ENCODE data around the gene RCCD1. TPM values are rescaled to one million over a fixed set of nuclear protein-coding genes. Genes with fewer than 3 reads are reported as not detected.

The RCCD1 gene
- total RNA-seq, 4 donors from 2014 or later, result 1.4 to 4.8 (median 4.4) TPM

DNA sequence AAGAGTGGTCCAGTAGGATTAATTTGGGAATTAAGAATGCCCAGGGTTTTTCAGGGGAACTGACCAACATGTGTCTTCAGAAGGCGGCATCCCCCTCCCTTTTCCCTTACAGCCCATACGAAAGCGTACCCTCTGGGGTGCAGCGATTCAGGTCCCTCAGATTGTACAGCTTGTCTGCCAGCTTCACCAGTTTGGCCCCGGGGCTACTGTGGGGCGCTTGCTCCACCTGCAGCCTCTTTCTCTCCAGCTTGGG is 23.2 kb upstream of the RCCD1 start:
- no peaks in the 10 kb centered on the region for H3K27me3 ChIP-seq
- no peak for DNase-seq
- peak overlapping the region; percentile 66 to 92 (median 87) for H3K4me3 ChIP-seq
- peak overlapping the region; percentile 84 to 95 (median 89) for H3K27ac ChIP-seq
- H3K9me3 ChIP-seq, result no peaks in the 10 kb centered on the region
- TF ChIP-seq, protein P1, sequence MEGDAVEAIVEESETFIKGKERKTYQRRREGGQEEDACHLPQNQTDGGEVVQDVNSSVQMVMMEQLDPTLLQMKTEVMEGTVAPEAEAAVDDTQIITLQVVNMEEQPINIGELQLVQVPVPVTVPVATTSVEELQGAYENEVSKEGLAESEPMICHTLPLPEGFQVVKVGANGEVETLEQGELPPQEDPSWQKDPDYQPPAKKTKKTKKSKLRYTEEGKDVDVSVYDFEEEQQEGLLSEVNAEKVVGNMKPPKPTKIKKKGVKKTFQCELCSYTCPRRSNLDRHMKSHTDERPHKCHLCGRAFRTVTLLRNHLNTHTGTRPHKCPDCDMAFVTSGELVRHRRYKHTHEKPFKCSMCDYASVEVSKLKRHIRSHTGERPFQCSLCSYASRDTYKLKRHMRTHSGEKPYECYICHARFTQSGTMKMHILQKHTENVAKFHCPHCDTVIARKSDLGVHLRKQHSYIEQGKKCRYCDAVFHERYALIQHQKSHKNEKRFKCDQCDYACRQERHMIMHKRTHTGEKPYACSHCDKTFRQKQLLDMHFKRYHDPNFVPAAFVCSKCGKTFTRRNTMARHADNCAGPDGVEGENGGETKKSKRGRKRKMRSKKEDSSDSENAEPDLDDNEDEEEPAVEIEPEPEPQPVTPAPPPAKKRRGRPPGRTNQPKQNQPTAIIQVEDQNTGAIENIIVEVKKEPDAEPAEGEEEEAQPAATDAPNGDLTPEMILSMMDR (IDR thresholded peaks at IDR 0.05 in 4 of 5, conservative IDR thresholded peaks at IDR 0.05 in 1 of 5), result peak in 1 of 5 experiments; percentile 9
- TF ChIP-seq POLR2A (IDR thresholded peaks at IDR 0.05), result peak in 1 of 2 donors; percentile 4
- peaks cover 47 to 48% of the 10 kb centered on the region in 2 donors for H3K4me1 ChIP-seq
- intact Hi-C loops (cut with DNase I; ENCODE audit: low total_unique reads) (loop anchor here (5.0 kb wide), 1 partner anchor 214 kb away; the partner anchor contains the start of gene BLM), in situ Hi-C loops (cut with MboI; ENCODE audit: low sequenced_read_pairs in 4 of 4) (no loop called here)
- ATAC-seq, result no peak
- H3K36me3 ChIP-seq, result no peaks in the 10 kb centered on the region

DNA sequence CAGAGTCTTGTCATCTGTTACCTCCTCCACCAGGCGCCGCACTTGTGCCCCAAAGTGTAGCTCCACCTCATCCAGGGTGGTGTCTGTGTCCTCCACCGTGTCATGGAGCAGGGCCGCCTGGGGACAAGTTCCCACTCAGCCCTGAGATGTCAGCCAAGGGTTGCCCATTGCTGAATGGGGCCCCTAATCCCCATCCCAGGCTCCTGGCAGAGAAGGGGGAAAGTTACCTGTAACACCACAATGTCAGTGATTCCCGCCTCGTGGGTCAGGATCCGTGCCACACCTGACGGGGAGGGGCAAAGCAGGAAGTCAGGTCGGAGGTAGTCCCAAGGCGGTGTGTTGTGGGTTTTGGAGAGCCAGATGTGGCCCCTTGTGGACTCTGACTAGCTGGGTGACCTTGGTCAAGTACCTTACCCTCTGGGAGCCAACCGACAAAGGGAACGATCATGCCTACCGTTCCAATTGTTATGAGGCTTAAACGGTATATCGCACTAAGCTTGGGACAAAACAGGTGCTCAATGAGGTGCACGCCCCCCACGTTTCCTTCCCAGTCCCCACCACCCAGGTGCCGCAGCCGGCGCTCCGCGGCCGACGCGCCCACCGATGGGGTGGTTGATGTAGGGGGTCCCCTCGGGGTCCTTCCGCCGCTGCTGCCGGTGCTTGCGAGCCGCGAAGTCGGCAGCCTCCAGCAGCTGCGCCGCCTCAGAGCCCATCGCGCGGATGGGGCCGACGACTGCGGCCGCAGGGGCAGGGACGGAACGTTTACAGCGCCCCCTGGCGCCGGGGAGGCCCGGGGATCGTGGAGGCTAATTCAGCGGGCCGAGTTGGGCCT is 22.6 kb upstream of the RCCD1 start, which contains the start of gene HDDC3:
Gene HDDC3 (minus strand): TSS at position 722 of the 832 bp plus-strand sequence. CDS start 9 bp downstream, at position 713.
- Histone ChIP-seq H3K27me3 (no peaks in the 10 kb centered on the region), H3K9me3 (no peaks in the 10 kb centered on the region), H3K27ac (peak within 1 kb of the TSS; percentile 84 to 95 (median 89)), H3K36me3 (peaks cover 0 to 5% of the 10 kb centered on the region in 2 donors), H3K4me1 (peaks cover 47 to 48% of the 10 kb centered on the region in 2 donors), H3K4me3 (peak within 1 kb of the TSS; percentile 66 to 92 (median 87))
- DNase-seq (peak; percentile 72 to 86), ATAC-seq (peak; percentile 49 to 65)
- peak; percentile 34 to 69 for TF ChIP-seq POLR2A (IDR thresholded peaks at IDR 0.05)
- TF ChIP-seq, protein P1 (IDR thresholded peaks at IDR 0.05 in 4 of 5, conservative IDR thresholded peaks at IDR 0.05 in 1 of 5), result peak; percentile 91 to 95 (median 92)
- in situ Hi-C loops (cut with MboI; ENCODE audit: low sequenced_read_pairs in 4 of 4) (no loop called here), intact Hi-C loops (cut with DNase I; ENCODE audit: low total_unique reads) (loop anchor here (1.0 to 5.0 kb wide), 3 partner anchors 30 to 215 kb away; partner anchors contain the start of genes BLM and PRC1)

DNA sequence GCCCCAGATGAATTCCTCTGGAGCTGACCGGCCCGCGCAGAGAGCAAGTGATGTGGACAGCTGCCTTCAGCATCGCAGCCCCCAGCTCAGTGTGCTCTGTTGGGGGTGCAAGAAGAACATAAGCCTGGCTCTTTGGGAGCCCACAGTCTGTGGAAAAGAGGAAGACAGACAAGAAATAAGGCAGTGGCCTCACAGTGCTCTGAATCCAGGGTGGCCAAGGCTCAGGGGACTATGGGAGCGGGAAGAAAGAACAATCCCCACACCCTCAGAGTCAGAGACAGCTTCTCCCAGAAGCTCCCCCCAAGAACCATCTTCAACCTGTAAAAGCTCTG is 22.1 kb upstream of the RCCD1 start:
- DNase-seq (no peak), ATAC-seq (no peak)
- TF ChIP-seq POLR2A (IDR thresholded peaks at IDR 0.05), result no peak
- TF ChIP-seq, protein P1 (IDR thresholded peaks at IDR 0.05 in 4 of 5, conservative IDR thresholded peaks at IDR 0.05 in 1 of 5), result peak in 1 of 5 experiments; percentile 7
- in situ Hi-C loops (cut with MboI; ENCODE audit: low sequenced_read_pairs in 4 of 4) (no loop called here), intact Hi-C loops (cut with DNase I; ENCODE audit: low total_unique reads) (loop anchor here (1.0 to 5.0 kb wide), 3 partner anchors 30 to 215 kb away; partner anchors contain the start of genes BLM and PRC1)
- peaks cover 0 to 10% of the 10 kb centered on the region in 2 donors for H3K36me3 ChIP-seq
- peaks cover 47 to 48% of the 10 kb centered on the region in 2 donors for H3K4me1 ChIP-seq
- peak overlapping the region; percentile 84 to 95 (median 89) for H3K27ac ChIP-seq
- no peaks in the 10 kb centered on the region for H3K27me3 ChIP-seq
- H3K4me3 ChIP-seq, result peak overlapping the region in 3 of 4 donors; percentile 66 to 92 (median 86)
- H3K9me3 ChIP-seq, result no peaks in the 10 kb centered on the region

DNA sequence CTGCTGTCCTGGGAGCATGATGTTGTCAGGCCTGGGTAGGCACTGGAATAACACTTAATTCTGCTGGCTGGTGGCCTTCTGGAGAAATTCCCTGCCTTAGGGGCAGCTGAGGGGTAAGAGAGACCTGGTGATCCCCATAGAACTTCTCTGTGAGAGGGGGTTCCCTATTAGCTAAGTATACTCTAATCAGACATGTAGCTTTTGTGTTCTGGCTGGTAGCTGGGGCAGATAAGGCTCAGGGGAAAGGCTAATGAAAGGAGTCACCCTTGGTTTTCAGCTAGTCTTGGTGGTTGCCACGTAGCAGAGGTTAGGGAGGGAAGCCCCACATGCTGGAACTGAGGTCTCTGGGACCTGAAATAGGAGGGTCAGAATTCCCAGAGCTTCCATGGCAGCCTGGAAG is 21.4 kb upstream of the RCCD1 start:
- H3K27ac ChIP-seq, result peak overlapping the region in 2 of 4 donors; percentile 90 to 95
- intact Hi-C loops (cut with DNase I; ENCODE audit: low total_unique reads) (loop anchor here (2.0 to 5.0 kb wide), 2 partner anchors 62 to 216 kb away; partner anchors contain the start of genes BLM and PRC1), in situ Hi-C loops (cut with MboI; ENCODE audit: low sequenced_read_pairs in 4 of 4) (no loop called here)
- DNase-seq (no peak), ATAC-seq (no peak)
- no peaks in the 10 kb centered on the region for H3K9me3 ChIP-seq
- no peak overlapping the region for H3K4me3 ChIP-seq
- H3K4me1 ChIP-seq, result peaks cover 47 to 48% of the 10 kb centered on the region in 2 donors
- TF ChIP-seq, protein P1 (IDR thresholded peaks at IDR 0.05 in 4 of 5, conservative IDR thresholded peaks at IDR 0.05 in 1 of 5), result no peak
- TF ChIP-seq POLR2A (IDR thresholded peaks at IDR 0.05), result no peak
- H3K27me3 ChIP-seq, result no peaks in the 10 kb centered on the region
- peaks cover 0 to 16% of the 10 kb centered on the region in 2 donors for H3K36me3 ChIP-seq
